Right lobe of liver (tissue), 6 donors: Measurements from ENCODE around the gene CXorf66. TPM values are rescaled to one million over a fixed set of nuclear protein-coding genes. Genes with fewer than 3 reads are reported as not detected.

Experiments
- ATAC-seq, 4 donors: fragments of 200-7000 bp; cut with Tn5 transposase; one replicate each; pipeline ENCODE4 v1.9.1; 2020; ENCODE audit warnings: mild to moderate bottlenecking in 4 of 4, moderate library complexity in 4 of 4
- DNase-seq, 3 donors: peaks; one replicate each; pipeline ENCODE4 v3.0.0-alpha.2; 2020
- H3K27ac ChIP-seq, 3 donors: fragments of 200-600 bp; one replicate each; pipeline ENCODE4 v1.8.0; 2022
- H3K27me3 ChIP-seq, 2 donors: fragments of 200-600 bp; one replicate each; pipeline ENCODE4 v1.8.0; 2022
- H3K36me3 ChIP-seq, 4 donors: fragments of 200-600 bp; sonication (generic) in 1 of 4; one replicate each; pipeline versions ENCODE4 v1.5.1 to v1.8.0; 2017 to 2022; ENCODE audit warnings: control low read depth in 1 of 4
- H3K4me1 ChIP-seq, 4 donors: fragments of 200-600 bp; sonication (generic) in 1 of 4; one replicate each; pipeline versions ENCODE4 v1.5.1 to v1.8.0; 2017 to 2022; ENCODE audit warnings: control low read depth in 1 of 4
- H3K4me3 ChIP-seq, 3 donors: fragments of 200-600 bp; one replicate each; pipeline ENCODE4 v1.8.0; 2022
- H3K9me3 ChIP-seq, 4 donors: fragments of 200-600 bp; sonication (generic) in 1 of 4; one replicate each; pipeline versions ENCODE4 v1.5.1 to v1.8.0; 2017 to 2022; ENCODE audit warnings: control low read depth in 1 of 4
- CTCF ChIP-seq, 4 donors: fragments of 200-600 bp in 3 of 4; fragments of 450-650 bp in 1 of 4; IDR thresholded peaks; one replicate each; pipeline versions ENCODE4 v1.5.1 to v1.8.0; 2016 to 2022; ENCODE audit warnings: antibody characterized with exemption in 4 of 4, mild to moderate bottlenecking in 2 of 4
- POLR2A ChIP-seq: fragments of 450-650 bp; IDR thresholded peaks from one replicate; pipeline ENCODE4 v1.6.1; 2017; ENCODE audit warnings: antibody characterized with exemption, mild to moderate bottlenecking
- WGBS: methylation state at CpG from one replicate; pipeline ENCODE4 v1.1.6; 2018; ENCODE audit warnings: low coverage, low lambda C conversion rate; ENCODE audit not compliant: insufficient coverage; ENCODE audit errors: missing lambda C conversion rate; 5-methylcytosine and 5-hydroxymethylcytosine counted together
- intact Hi-C, 2 donors: fragments of 100-400 bp; cut with DNase I; formaldehyde crosslinking; loops; one replicate each; pipeline versions ENCODE4 v1.11.2 to v1.14.1; 2022
- microRNA counts: library from miRNA; unstranded; fragments of <30 nt; microRNA quantifications from one replicate; lab custom pipeline; 2016
- microRNA-seq, 2 donors: library from miRNA; unstranded; fragments of <30 nt; microRNA quantifications; one replicate each; pipeline ENCODE4, GENCODE V29; 2019 to 2020
- small RNA-seq, 2 experiments: library from RNA; depleted of rRNA; stranded (forward); fragments of <200 nt; gene quantifications; one replicate each; pipeline ENCODE3, GENCODE V24; 2016
- total RNA-seq, 6 experiments: library from RNA; depleted of rRNA in 2 of 6; stranded (reverse); fragments of >200 nt in 2 of 6; fragmentation: NEBNext Ultra II Directional in 3 of 6; extraction: Animal tissue kit (Norgen Biotek cat#: 25700) in 3 of 6; gene quantifications; one replicate each; pipeline versions ENCODE4 v1.1.0 to v1.2.4, GENCODE V29; 2016 to 2023
- donor health status: DM: no; HTN: yes; CAD: no.
- donor health status: DM: no; HTN: no; CAD: no.
- donor health status: DM: no; HTN: no; CAD: no.
- donor health status: DM: no; HTN: yes; CAD: no.
- donor health status: DM: no; HTN: yes; CAD: no.

CXorf66 gene
- total RNA-seq, 6 experiments from 2014 or later = 0.18 TPM; not detected in 5

DNA sequence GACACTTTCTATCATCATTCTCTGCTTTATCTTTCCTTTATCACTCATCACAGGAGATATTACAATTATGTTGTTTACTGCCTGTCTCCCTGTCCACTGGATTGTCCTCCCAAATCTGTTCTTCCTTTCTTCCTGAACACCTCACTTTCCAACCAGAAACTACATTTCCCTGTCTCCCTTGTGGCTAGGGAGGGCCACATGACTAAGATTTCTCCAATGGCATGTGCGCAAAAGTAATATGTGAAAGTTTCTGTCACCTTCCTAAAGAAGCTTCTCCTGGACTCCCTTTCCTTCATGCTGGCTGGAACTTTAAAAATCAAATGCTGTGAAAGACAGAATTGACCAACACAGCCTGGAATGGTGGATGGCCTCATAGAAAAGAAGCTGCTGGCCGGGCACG lies 58.2 kb downstream of the CXorf66 start:
- no peaks in the 10 kb centered on the region for H3K36me3 ChIP-seq
- no peak overlapping the region for H3K4me3 ChIP-seq
- ATAC-seq (no peak), DNase-seq (no peak)
- intact Hi-C loops = no loop called here
- 90% methylated on average over 3 of the region's 3 CpGs for WGBS
- TF ChIP-seq POLR2A (no peak), CTCF (IDR thresholded peaks at IDR 0.05) (no peak)
- no peaks in the 10 kb centered on the region for H3K9me3 ChIP-seq
- no peak overlapping the region for H3K27ac ChIP-seq
- no peaks in the 10 kb centered on the region for H3K27me3 ChIP-seq
- H3K4me1 ChIP-seq = peaks cover 0 to 14% (median 0%) of the 10 kb centered on the region in 4 donors

DNA sequence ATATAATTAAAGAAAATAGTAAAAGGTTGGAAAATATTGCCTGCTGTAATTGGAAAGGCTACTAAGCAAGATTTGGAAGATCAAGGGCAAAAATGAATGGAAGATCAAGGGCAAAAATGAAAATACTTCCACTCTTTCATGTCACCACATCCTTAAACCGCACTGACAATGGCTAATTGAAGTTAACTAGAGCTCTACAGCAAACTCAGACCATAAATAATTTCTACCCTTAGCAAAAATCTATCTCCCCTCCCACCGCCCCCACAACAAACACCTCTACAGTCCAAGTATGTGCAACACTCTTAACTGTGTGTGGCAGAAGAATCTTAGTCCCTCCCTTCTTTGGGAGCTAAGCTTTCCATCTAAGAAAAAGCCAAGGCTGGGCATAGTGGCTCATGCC lies 59.6 kb downstream of the CXorf66 start:
- Histone ChIP-seq H3K4me3 (no peak overlapping the region), H3K9me3 (no peaks in the 10 kb centered on the region), H3K4me1 (peaks cover 0 to 14% (median 0%) of the 10 kb centered on the region in 4 donors), H3K27ac (no peak overlapping the region), H3K36me3 (no peaks in the 10 kb centered on the region), H3K27me3 (no peaks in the 10 kb centered on the region)
- TF ChIP-seq CTCF (IDR thresholded peaks at IDR 0.05) = no peak
- TF ChIP-seq POLR2A = no peak
- no peak for DNase-seq
- 76% methylated on average over 2 of the region's 2 CpGs for WGBS
- ATAC-seq = no peak
- intact Hi-C loops = no loop called here

MicroRNAs within 50 kb of the gene (microRNA counts, 767-probe panel; counts per million panel counts)
- 237 counts per million for microRNA hsa-miR-505-3p (lab: Ali Mortazavi, UCI)

Small RNA genes lying within 50 kb of the gene (microRNA-seq; reads per million reads assigned to microRNA genes)
- 260 to 403 reads per million in 2 donors for gene MIR505

Small RNA genes lying within 50 kb of the gene (small RNA-seq; reads per million reads assigned to genes)
- 1.3 to 1.5 reads per million in 2 experiments for gene MIR505
- gene RF00425 = 0 reads per million in 2 experiments

Other genes starting within 250 kb of the CXorf66 start
- 10 to 100 TPM; 21.4 to 34.0 (median 29.1) TPM for gene ATP11C, start 32.5 kb downstream of the CXorf66 start, total RNA-seq